ENCODE measurements around the gene CMSS1. TPM values are rescaled to one million over a fixed set of nuclear protein-coding genes. Genes with fewer than 3 reads are reported as not detected.

The CMSS1 gene
- total RNA-seq, 1 experiment from 2014 or later, result 86.3 TPM

GRCh38 chr3:100226712-100227429 is 409.2 kb downstream of the CMSS1 start:
- Histone ChIP-seq H3K9me3 (ENCODE audit: control insufficient read depth, insufficient read depth, low read depth, low read length) (no peaks in the 10 kb centered on the region), H3K27me3 (ENCODE audit: control insufficient read depth, insufficient read depth, low read length) (no peaks in the 10 kb centered on the region), H3K4me1 (ENCODE audit: control insufficient read depth, insufficient read depth, low read length) (no peaks in the 10 kb centered on the region), H3K27ac (ENCODE audit: low read length) (no peak overlapping the region), H3K4me3 (ENCODE audit: low read depth in 2 of 2, low read length in 2 of 2) (no peak overlapping the region), H3K36me3 (ENCODE audit: control insufficient read depth, insufficient read depth, low read length) (no peaks in the 10 kb centered on the region)
- ChIA-PET POLR2A (no interaction called here), CTCF (interaction anchor here (0.6 kb wide), 1 partner anchor 122 kb away, joined by 4 read pairs; no protein-coding TSS in a partner anchor)
- no TSS peak for BruUV-seq (replicated peaks)
- intact Hi-C loops (cut with micrococcal nuclease; ENCODE audit: unreplicated experiment) (no loop called here), in situ Hi-C loops (cut with HindIII; ENCODE audit: low pct_unique_long_range_greater_than_20kb, low sequenced_read_pairs) (no loop called here)
- TF ChIP-seq SIN3A (IDR thresholded peaks at IDR 0.05; ENCODE audit: borderline replicate concordance, insufficient read depth, low read depth, low read length) (no peak), POLR2AphosphoS5 (IDR thresholded peaks at IDR 0.05; ENCODE audit: low read depth, low read length) (no peak), TCF7L2 (IDR thresholded peaks at IDR 0.05; ENCODE audit: low read depth, low read length) (no peak), REST (IDR thresholded peaks at IDR 0.05; ENCODE audit: insufficient read depth in 1 of 2, low read depth in 2 of 2, low read length in 1 of 2) (no peak), CTCF (IDR thresholded peaks at IDR 0.05) (no peak)
- ATAC-seq, result no peak
- no peak for DNase-seq (ENCODE audit: low read depth, low spot score)

- H3K27ac ChIP-seq (ENCODE audit: low read length), result no peak overlapping the region
- intact Hi-C loops (cut with micrococcal nuclease; ENCODE audit: unreplicated experiment) (no loop called here), in situ Hi-C loops (cut with HindIII; ENCODE audit: low pct_unique_long_range_greater_than_20kb, low sequenced_read_pairs) (no loop called here)
- H3K4me3 ChIP-seq (ENCODE audit: low read depth in 2 of 2, low read length in 2 of 2), result no peak overlapping the region
- POLR2A ChIA-PET, result no interaction called here
- ATAC-seq, result no peak
- no peaks in the 10 kb centered on the region for H3K4me1 ChIP-seq (ENCODE audit: control insufficient read depth, insufficient read depth, low read length)
- no peaks in the 10 kb centered on the region for H3K27me3 ChIP-seq (ENCODE audit: control insufficient read depth, insufficient read depth, low read length)
- no peak for TF ChIP-seq SIN3A (IDR thresholded peaks at IDR 0.05; ENCODE audit: borderline replicate concordance, insufficient read depth, low read depth, low read length)
- no peak for TF ChIP-seq CTCF (IDR thresholded peaks at IDR 0.05)
- H3K9me3 ChIP-seq (ENCODE audit: control insufficient read depth, insufficient read depth, low read depth, low read length), result no peaks in the 10 kb centered on the region
- no peak for DNase-seq (ENCODE audit: low read depth, low spot score)
- no peaks in the 10 kb centered on the region for H3K36me3 ChIP-seq (ENCODE audit: control insufficient read depth, insufficient read depth, low read length)
- BruUV-seq (replicated peaks), result no TSS peak
- CTCF ChIA-PET, result no interaction called here
These were observed 409.9 kb downstream of the CMSS1 start for GRCh38 chr3:100227511-100227921.
